Superior temporal gyrus (tissue), 1 donor: ENCODE measurements around the gene KLHL30.

Experiments used
- DNase-seq: peaks from one replicate; pipeline ENCODE4 v3.0.0-alpha.2; 2016; ENCODE audit errors: extremely low spot score

KLHL30 gene, protein sequence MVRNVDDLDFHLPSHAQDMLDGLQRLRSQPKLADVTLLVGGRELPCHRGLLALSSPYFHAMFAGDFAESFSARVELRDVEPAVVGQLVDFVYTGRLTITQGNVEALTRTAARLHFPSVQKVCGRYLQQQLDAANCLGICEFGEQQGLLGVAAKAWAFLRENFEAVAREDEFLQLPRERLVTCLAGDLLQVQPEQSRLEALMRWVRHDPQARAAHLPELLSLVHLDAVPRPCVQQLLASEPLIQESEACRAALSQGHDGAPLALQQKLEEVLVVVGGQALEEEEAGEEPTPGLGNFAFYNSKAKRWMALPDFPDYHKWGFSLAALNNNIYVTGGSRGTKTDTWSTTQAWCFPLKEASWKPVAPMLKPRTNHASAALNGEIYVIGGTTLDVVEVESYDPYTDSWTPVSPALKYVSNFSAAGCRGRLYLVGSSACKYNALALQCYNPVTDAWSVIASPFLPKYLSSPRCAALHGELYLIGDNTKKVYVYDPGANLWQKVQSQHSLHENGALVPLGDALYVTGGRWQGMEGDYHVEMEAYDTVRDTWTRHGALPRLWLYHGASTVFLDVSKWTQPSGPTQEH

DNA sequence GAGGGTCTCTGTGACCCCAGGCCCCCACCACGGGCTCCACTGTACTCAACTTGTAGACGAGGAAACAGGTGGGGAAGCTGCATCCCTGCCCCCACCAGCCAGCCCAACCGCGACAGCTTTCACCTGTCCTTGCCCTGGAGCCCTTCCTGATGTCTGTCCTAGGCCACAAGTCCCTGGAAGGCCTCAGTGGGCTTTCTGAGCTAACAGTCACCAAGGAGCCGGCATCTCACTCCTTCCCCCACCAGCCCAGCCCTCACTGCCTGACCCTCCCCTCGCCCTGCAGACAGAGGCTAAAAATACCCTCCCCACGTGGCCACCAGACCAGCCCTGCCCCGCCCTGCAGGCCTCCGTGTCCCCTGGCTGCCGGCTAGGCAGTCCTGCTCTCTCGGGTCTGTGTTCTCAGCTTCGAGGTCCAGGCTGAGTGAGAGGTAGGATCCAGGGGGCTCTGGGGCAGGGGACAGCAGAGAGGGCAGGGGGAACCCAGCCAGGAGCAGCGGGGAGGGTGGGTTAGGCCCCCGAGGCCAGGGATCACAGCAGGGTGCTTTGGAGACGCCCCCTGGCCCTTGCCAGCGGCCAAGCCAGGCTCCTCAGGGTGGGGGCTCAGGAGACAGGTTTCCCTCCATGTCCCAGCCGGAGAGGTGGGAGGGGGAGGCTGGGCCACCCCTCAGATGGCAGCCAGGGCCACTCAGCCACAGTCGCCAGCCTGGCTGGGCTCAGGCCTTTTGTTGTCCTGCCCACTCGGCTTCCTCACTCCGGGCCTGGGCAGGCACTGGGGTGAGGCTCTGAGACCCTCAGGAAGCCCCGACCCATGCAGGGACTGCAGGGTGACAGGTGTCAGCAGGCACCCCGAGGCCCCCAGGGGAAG lies at the start of gene KLHL30:
Gene KLHL30 (plus strand): TSS at position 338 of the 865 bp plus-strand sequence. CDS start 2,087 bp downstream, outside the sequence.
- no peak for DNase-seq

GRCh38 chr2:238090887-238091286 lies 47.6 kb upstream of the KLHL30 start:
- DNase-seq, result no peak

- no peak for DNase-seq
Measured at GRCh38 chr2:238091436-238092060, 46.9 kb upstream of the KLHL30 start.

GRCh38 chr2:238092486-238093035 lies 45.9 kb upstream of the KLHL30 start:
- DNase-seq, result no peak

- no peak for DNase-seq
Measured at GRCh38 chr2:238093181-238094140, 45.0 kb upstream of the KLHL30 start.

GRCh38 chr2:238094438-238095022 lies 43.9 kb upstream of the KLHL30 start:
- no peak for DNase-seq

DNA sequence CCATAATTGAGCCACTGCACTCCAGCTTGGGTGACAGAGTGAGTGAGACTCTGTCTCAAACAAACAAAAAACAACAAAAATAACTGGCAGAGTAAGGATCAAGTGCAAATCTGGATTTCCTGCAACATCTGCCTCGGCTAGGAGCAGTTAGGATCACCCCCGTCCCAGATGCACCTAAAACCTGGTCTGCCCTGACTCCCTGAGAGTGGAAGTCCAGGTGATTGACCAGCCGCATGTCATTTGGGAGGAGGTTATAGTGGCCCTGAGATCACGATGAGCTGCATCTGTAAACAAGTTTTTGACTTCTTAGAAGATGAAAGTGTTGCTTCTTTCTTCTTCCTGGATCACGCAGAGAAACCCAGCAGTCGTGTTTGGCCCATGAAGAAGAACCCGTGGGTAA lies 43.3 kb upstream of the KLHL30 start:
- no peak for DNase-seq

GRCh38 chr2:238096311-238097011 lies 42.0 kb upstream of the KLHL30 start:
- DNase-seq, result no peak

GRCh38 chr2:238097201-238097987 lies 41.1 kb upstream of the KLHL30 start:
- DNase-seq, result no peak

GRCh38 chr2:238097988-238098871 lies 40.2 kb upstream of the KLHL30 start:
- no peak for DNase-seq

DNA sequence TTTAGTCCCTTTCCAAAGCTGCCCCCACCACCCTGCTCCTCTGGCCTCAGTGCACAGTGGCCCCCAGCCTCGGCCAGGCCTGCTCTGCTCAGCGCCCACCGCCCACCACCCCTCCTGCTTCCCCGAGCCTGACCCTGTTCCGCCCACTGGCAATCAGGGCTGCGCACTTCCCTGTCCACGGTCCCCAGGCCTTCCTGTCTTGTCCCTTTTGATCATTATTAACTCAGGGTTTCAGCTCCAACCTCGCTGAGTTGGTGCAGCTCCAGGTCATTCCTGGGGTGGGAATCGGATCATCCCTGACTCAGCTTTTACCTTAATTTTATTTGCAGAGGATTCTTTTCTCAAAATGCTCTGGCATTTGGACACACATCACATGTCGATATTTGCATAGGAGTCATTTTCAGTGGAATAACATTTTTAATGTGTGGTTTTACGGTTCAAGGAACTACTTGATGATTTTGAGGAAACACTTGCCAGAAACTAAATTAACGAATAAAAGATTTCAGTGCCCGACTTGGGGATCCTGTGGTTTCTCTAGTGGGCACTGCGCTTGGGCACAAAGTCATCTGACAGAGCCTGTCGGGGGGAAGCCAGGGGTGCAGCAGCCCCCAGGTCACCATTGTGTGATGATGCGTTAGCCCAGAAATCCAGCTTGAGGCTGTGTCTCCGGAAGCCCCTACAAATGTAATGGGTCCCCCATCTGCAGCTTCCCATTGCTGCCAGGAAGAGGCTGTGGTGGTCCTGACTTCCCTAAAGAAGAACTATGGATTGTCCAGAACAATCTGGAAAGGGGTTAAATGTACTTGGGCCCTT lies 39.4 kb upstream of the KLHL30 start:
- no peak for DNase-seq

GRCh38 chr2:238099714-238100048 lies 38.8 kb upstream of the KLHL30 start:
- no peak for DNase-seq

GRCh38 chr2:238100049-238100820 lies 38.2 kb upstream of the KLHL30 start, which contains the start of gene ESPNL:
TSS of gene ESPNL (plus strand) at chr2:238100340. CDS start at chr2:238100420, 80 bp downstream.
- DNase-seq, result no peak

GRCh38 chr2:238100821-238101771 lies 37.4 kb upstream of the KLHL30 start:
- DNase-seq, result no peak
